B cell (primary cell): ENCODE results near the gene SEPTIN2.

Experiments
- CTCF ChIP-seq: fragments of 200-600 bp; IDR thresholded peaks from one replicate; pipeline ENCODE4 v1.8.0; 2022; ENCODE audit warnings: antibody characterized with exemption, mild to moderate bottlenecking
- EZH2 ChIP-seq: IDR thresholded peaks from 2 replicates; pipeline ENCODE4 v1.6.1; 2012; ENCODE audit warnings: borderline replicate concordance, low read depth, mild to moderate bottlenecking, moderate library complexity, low read length; ENCODE audit not compliant: insufficient read depth, poor library complexity, severe bottlenecking

GRCh38 chr2:241368643-241369042, 52.9 kb downstream of the SEPTIN2 start:
- no peak for TF ChIP-seq CTCF
- no peak for TF ChIP-seq EZH2
